GM15510 (cell line): ENCODE results near the gene ADRA2C.

Source experiments
- POLR2A ChIP-seq: IDR thresholded peaks from 3 replicates; pipeline ENCODE4 v1.6.1; 2011; ENCODE audit warnings: borderline replicate concordance; ENCODE audit not compliant: insufficient read length; ENCODE audit errors: extremely low read depth

ADRA2C gene

DNA sequence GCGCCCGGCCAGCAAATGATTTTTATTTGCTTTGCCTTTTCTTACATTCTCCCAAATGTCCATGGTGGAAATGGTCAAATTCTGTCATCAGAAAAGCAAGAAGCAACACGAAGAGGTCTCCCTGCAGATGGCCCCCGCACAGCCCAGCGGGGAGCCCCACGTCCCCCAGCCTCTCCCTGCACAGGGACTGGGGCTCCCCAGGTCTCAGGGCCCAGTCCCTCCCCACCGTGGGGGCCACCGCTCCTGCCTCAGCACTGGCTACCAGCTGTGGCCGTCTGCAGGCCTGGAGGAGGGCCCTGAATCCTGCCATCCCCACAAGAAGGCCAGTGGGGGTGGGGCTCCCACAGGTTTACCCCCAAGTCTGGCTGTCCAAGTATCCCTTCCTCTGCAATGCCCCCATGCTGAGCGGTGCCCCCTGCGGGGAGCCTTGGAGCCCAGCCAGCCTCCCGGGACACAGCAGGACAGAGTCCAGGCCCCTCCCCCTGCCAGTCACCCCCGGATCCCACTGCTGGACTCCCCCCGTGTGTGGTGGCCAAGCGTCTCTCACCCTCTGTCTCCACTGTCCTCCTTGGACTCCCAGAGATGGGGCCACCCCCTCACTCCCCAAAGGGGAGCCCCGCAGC is 38.2 kb upstream of the ADRA2C start:
- TF ChIP-seq POLR2A, result no peak

DNA sequence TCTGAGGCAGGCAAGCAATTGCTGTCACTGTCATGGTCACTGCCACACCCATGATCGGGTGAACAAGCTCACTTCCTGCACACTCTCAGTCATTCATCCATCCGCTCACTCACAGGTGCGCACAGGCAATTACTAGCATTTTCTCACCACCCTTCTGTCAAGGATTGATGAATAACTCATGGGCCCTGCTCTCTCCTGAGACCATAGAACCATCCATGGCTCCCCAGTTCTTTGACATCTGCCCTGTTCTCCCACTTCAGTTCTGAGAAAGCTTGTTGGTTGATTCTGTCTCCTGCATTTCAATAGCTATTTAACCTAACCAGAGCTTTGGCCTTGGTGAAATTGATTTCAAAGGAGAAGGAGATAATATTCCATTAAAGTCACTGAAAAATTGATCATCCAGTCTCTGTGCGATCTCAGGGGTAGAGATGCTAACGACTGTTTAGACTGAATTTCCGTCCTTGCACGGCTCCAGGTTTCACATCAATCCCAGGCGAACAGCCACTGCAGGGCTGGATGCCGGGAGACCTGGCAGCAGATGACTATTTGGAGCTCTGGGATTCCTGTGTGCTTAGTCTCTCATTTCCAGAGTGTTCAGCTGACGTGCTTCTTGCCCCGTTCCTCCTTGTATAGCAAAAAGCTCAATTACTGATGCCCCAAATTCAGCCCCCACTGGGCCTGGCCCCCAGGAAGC is 36.9 kb upstream of the ADRA2C start:
- TF ChIP-seq POLR2A, result no peak

DNA sequence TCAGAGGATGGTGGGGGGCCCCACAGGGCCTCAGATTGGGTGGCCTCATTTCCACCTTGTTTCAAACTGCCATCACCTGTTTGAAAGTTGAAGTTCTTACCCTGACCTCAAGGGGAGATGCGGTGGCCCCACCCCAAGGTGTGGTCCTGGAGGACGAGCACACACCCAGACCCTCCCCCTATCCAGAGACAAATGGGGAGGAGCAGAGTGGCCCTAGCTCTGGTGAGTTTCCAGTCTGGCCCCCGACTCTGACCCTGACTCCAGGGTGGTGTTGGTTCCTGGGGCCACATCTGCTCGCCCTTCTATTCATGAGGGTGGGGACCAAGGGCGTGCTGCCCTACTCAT is 36.3 kb upstream of the ADRA2C start:
- TF ChIP-seq POLR2A, result no peak

DNA sequence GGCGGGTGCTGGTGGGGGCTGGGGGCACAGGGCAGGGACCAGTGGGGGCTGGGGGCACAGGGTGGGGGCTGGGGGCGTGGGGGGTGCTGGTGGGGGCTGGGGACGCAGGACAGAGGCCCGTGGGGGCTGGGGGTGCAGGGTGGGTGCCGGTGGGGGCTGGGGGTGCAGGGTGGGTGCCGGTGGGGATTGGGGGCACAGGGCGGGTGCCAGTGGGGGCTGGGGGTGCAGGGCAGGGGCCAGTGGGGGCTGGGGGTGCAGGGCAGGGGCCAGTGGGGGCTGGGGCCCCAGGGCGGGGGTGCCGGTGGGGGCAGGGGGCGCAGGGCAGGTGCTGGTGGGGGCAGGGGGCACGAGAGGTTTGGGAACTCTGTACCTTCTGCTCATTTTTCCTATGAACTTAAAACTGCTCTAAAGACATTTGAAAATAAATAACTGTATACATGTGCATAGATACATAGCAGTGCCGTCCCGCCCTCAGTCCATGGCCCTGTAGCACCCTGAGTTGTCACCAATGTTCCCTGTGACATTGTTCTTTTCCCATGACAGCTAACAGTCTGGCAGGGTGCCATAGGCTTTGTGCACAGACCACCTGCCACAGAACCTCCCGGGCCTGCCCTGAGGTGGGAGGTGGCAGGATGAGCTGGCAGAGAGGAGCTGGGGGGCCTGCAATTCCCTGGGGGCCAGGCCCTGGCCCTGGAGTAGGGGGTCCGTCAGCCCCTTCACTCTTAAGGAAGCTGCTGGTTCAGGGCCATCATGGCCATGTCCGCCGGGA is 35.6 kb upstream of the ADRA2C start:
- TF ChIP-seq POLR2A, result no peak

DNA sequence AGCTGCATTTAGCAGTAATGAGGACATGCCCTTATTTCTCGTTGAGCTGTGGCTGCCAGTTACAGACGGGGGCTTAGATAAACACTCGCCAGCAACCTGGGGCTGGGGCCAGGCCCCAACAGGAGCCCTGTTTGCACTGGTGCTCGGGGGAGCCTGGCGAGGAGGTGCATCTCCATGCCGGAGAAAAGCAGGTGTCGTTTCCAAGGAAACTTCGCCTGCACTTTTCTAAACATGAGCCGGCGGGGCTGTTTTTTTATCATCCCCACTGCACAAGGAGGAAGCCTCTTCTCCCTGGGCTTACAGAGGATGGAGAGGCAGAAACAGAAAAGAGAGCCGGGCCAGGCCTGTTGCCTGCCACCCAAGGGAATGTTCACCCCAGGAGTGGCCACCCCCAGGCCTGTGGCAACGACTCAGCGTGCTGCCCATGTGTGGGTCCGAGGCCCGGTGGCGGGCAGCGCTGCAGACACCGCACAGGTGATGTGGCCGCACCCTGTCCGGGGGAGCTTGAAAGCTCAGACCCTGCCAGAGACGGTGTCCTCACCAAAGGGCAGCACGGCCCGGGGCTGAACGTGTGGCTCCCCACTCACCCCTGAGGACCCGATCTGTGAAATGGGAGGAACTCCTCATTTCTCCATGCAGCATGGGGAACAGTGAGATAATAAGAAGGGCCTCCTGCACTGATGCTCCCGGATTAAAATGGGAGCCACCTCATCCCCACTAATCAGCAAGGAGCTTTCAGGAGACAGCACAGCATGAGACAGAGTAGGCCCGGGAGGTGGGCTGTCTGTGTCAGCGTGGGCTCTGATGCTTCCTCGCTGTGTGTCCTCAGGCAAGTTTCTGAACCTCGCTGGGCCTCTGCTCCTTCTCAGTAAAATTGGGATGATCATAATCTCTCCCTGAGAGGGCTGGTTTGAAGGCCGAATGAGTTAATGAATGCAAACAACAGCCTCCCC is 33.8 kb upstream of the ADRA2C start:
- TF ChIP-seq POLR2A, result no peak

DNA sequence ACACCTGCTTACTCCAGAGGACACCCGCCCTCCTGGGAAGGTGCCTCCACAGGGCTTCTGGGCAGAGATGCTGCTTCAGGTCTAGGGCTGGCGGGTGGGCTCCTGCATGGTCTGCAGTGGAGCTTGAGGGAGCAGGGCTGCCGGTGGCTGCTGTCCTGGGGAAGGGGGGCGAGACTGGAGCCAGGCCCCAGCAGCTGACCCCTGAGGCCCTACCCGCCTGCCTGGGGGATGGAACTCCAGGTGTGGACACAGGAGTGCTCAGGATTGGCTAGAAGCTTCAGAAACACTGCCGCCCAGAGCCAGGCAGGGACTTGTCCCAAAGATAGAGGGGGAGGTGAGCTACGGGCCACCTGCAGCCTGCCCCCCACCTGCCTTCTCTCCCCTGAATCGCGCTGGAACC is 33.0 kb upstream of the ADRA2C start:
- TF ChIP-seq POLR2A, result no peak

DNA sequence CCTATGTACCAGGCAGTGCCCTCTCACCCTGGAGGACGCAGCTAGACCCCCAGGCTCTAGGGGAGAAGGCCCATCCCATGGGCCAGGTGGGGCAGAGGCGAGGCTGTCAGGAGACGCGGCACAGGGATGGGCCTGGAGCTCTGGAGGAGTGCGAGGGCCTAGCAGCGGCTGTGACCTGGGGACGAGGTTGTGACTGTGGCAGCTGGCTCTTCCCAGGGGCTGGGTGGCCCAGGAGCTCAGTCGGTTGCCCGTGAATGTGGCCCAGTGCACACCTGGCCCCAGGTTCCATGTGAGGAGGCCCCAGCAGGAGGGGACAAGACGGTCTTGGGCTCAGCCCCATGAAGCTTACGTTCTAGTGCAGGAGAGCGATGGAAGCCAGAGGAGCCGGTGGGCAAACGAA is 31.0 kb upstream of the ADRA2C start:
- TF ChIP-seq POLR2A, result no peak

DNA sequence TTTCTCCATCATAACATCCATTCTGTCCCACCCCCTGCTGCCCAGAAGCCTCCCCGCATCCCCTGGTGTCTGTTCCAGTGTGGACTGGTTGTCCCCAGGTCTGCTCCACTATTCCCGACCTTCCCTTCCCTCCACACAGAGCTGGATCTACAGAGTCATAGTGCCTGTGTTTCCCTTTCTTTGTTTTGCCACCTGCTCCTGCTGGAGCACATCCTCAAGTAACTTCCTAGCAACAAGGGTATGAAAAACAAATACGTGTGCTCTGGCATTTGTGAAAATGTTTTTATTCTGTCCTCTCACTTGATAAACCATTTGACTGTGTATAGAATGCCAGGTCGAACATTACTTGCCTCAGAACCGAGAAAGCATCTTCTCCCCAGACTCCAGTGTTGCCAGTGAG is 29.9 kb upstream of the ADRA2C start:
- TF ChIP-seq POLR2A, result no peak

DNA sequence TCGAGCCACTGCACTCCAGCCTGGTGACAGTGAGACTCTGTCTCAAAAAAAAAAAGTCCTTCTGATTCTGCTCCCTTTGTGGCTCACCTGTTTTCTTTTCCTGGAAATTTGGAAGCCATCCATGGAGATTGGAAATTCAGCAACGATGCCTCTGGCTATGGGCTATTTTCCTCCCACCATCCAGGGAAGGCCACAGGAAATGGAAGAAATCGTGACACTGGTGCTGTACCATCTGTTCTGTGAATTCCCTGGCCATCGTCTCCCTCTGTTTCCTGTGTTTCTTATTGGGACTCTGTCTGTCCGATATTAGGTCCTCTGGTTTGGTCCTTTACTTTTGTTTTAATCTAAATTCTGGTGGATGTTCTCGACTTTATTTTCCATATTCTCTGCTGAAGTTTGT is 29.4 kb upstream of the ADRA2C start:
- no peak for TF ChIP-seq POLR2A

DNA sequence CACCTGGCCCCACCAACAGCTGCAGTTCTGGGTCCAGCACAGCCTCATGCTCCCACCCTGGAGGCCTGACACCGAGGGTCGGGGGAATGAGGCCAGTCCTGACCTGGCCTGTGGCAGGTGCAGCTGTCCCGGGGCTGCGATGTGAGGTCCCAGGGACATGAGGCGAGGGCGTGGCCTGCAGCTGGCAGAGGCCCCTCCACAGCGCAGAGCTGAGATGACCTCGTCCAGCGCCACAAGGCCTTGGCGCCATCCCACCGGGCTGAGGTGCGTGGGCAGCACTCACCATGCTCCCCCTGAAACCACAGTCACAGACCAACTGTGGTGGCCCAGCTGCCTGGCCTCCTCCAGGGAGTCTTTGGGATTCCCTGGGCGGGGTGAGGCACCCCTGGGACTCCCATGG is 26.6 kb upstream of the ADRA2C start:
- TF ChIP-seq POLR2A, result no peak

DNA sequence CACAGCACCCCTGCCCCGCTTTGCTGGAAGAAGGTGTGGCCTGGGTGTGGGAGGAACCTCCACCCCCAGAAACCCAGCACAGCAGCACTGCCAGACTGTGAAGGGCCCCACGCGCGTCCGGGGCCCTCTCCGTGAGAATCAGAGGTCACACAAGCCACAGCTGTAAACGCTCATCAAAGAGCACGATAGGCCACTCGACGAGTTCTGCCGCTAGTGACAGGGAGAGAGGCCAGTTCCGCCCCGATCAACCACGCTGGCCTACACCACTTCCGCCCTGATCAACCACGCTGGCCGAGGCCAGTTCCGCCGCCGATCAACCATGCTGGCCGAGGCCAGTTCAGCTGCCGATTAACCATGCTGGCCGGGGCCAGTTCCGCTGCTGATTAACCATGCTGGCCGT is 25.9 kb upstream of the ADRA2C start:
- TF ChIP-seq POLR2A, result no peak

DNA sequence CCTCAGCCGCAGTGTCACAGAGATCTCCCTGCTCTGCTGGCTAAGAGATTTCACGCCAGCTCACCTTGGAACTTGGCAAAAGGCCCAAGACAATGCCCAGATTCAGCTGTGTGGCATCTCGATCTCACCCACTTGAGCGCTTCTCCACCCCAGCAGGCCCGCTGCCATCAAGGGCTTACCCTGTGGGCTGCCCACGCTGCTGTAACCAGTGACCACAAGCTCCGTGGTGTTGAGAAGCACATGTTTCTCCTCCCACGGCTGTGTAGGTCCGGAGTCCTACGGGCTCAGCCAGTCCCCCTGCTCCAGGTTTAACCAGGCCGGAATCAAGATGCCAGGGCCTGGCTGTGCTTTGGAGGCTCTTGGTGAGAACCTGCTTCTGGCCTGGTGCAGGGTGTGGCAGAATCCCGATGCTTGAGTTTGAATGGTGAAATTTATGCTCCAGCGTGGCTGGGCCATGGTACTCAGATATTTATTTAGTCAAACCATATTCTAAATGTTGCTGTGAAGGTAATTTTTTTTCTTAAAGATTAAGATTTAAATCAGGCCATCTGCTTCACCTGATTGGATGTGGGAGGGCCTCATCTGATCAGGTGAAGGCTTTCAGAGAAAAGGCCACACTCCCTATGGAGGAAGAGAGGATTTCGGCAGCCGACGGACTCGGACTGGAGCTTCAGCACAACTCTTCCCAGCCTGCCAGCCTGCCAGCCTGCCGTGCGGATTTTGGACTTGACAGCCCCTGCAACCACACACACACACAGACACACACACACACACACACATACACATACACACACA is 24.8 kb upstream of the ADRA2C start:
- no peak for TF ChIP-seq POLR2A

DNA sequence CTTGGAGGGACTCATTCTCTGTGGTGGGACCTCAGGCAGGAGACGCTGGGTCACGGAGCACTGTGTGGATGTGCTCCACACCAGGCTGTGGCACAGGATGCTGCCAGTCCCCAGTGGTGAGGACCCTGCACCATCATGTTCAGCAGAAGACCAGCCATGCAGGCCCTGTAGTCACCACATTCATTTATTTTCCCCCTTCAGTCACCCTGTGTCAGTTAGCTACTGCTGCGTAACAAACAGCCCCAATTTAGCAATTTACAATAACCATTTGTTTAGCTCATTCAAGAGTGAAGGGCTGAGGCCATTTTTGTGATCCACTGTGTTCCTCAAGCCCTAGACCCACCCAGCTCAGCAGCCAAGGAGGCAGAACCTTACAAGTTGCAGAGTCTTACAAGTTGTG is 23.6 kb upstream of the ADRA2C start:
- TF ChIP-seq POLR2A, result no peak

DNA sequence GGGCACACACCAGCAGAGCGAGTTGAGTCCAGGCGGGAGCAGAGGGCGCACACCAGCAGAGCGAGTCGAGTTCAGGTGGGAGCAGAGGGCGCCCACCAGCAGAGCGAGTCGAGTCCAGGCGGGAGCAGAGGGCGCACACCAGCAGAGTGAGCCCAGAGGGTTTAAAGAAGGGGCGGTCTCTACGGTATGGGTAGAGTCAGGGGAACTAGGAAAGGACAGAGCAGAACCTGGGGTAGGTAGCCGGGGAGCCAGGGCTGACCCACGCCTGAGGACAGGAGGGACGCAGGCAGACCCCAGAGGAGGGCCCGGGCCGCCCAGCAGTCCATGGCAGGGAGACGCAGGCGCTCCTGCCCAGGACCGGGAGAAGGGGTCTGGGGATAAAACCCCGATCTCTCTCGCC is 22.0 kb upstream of the ADRA2C start:
- no peak for TF ChIP-seq POLR2A
